ENCODE data around the gene NR2F6. TPM values are rescaled to one million over a fixed set of nuclear protein-coding genes. Genes with fewer than 3 reads are reported as not detected.
"Not testable (repeated sequence)": the region's sequence is repeated elsewhere in the genome, so short reads cannot be mapped to it uniquely, and the experiment has no call there.

NR2F6 gene
- polyA plus RNA-seq, 1 donor: 30.0 TPM

- no peak for DNase-seq (ENCODE audit: low read depth)
These were observed 33.9 kb downstream of the NR2F6 start for GRCh38 chr19:17211547-17212446.

- no peak for DNase-seq (ENCODE audit: low read depth)
These were observed 35.4 kb downstream of the NR2F6 start for GRCh38 chr19:17210296-17210695.

GRCh38 chr19:17209126-17210036 lies 36.3 kb downstream of the NR2F6 start:
- DNase-seq (ENCODE audit: low read depth): no peak

GRCh38 chr19:17206736-17207581 lies 38.8 kb downstream of the NR2F6 start:
- no peak for DNase-seq (ENCODE audit: low read depth)

DNA sequence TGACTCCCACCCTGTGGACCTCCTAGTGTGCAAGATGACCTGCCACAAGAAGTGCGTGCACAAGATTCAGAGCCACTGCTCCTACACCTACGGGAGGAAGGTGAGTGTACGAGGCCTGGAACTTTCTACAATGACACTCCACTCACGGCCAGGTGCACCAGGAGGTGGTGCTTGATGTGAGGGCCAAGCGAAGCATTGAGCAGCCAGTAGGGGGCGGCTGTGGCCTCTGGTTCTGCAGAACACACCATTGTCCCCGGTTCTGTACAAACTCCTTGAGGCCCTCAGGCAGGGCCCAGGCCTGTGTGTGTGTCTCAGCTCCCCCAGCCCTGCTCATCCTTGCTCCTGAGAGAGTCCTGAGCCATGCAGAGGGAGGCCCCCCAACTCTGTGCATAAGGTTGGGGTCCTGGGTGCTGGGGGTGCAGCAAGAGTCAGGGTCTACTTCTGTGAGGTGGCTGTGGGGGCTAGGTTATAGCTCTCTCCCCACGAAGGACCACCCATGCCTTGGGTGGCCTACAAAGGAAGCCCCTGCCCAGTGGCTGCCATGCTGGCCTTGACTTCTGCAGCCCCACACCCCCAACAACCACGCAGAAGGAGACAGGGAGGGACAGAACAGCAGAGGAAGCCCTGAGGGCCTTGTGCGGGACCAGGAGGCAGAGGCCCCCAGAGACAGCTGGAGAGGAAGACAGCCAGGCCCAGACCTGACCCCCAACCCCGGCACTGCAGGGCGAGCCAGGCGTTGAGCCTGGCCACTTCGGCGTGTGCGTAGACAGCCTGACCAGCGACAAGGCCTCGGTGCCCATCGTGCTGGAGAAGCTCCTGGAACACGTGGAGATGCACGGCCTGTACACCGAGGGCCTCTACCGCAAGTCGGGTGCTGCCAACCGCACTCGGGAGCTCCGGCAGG lies 40.2 kb downstream of the NR2F6 start:
- no peak for DNase-seq (ENCODE audit: low read depth)

- DNase-seq (ENCODE audit: low read depth): no peak
These were observed 43.0 kb downstream of the NR2F6 start for GRCh38 chr19:17202713-17203112.

DNA sequence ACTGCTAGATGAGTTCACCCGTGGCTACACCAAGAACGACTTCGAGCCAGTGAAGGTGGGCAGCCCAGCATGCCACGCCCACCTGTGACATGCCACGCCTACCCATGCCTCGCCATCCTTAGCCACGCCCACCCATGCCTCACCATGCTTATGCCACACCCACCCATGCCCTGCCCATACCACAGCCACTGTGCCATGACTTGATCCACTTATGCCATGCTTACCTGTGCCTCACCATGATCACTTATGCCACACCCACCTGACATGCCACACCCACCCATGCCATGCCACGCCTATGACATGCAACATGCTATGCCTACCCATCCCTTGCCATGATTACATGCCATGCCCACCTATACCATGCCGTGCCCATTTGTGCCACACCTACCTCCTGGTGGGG lies 43.5 kb downstream of the NR2F6 start:
- DNase-seq (ENCODE audit: low read depth): no peak

DNA sequence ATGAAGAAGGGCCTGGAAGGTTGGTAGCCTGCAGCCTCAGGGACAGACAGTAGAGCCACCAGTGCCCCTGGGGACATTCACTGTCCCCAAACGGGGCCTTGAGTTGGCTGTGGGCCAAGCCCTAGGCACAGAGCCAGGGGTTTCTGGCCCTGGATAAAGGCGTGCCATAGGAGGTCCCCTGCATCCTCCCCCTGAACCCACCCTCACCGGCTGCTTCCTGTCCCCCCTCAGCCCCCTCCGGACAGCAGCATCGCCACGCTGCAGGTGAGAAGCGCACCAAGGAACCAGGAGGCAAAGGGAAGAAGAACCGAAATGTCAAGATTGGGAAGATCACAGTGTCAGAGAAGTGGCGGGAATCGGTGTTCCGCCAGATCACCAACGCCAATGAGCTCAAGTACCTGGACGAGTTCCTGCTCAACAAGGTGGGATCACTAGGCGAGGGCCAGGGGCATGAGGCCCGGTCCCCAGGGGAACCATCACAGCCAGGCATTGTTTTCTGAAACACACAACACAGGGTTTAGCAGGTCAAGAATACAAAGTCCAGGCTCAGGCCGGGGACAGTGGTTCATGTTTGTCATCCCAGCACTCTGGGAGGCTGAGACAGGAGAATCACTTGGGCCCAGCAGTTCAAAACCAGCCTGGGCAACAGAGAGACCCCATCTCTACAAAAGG lies 45.2 kb downstream of the NR2F6 start:
- no peak for DNase-seq (ENCODE audit: low read depth)

GRCh38 chr19:17197666-17198065 lies 48.1 kb downstream of the NR2F6 start:
- no peak for DNase-seq (ENCODE audit: low read depth)

GRCh38 chr19:17196610-17197009 lies 49.1 kb downstream of the NR2F6 start:
- no peak for DNase-seq (ENCODE audit: low read depth)

GRCh38 chr19:17195106-17195505 lies 50.6 kb downstream of the NR2F6 start:
- DNase-seq (ENCODE audit: low read depth): no peak

DNA sequence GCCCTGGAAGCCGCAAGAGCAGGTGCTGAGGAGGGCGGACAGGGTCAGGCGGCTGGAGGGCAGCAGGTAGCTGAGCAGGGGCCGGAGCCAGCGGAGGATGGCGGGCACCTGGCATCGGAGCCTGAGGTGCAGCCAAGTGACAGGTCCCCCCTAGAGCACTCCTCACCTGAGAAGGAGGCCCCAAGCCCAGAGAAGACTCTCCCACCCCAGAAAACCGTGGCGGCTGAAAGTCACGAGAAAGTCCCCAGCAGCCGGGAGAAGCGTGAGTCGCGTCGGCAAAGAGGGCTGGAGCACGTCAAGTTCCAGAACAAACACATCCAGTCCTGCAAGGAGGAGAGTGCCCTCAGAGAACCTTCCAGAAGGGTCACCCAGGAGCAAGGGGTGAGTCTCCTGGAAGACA lies 51.1 kb downstream of the NR2F6 start:
- DNase-seq (ENCODE audit: low read depth): no peak

GRCh38 chr19:17192751-17193150 lies 53.0 kb downstream of the NR2F6 start:
- DNase-seq (ENCODE audit: low read depth): no peak

- DNase-seq (ENCODE audit: low read depth): not testable (repeated sequence)
These were observed 54.0 kb downstream of the NR2F6 start for GRCh38 chr19:17191736-17192135.

- DNase-seq (ENCODE audit: low read depth): no peak
These were observed 60.1 kb downstream of the NR2F6 start for GRCh38 chr19:17185590-17185989.

- DNase-seq (ENCODE audit: low read depth): no peak
These were observed 61.3 kb downstream of the NR2F6 start for GRCh38 chr19:17184371-17184841.

- DNase-seq (ENCODE audit: low read depth): peak; percentile 11
These were observed 61.8 kb downstream of the NR2F6 start for GRCh38 chr19:17183858-17184321.

GRCh38 chr19:17183271-17183761 lies 62.4 kb downstream of the NR2F6 start:
- DNase-seq (ENCODE audit: low read depth): no peak

Data from forelimb muscle (tissue), 1 donor.